ENCODE data around the gene SULF2.

- TF ChIP-seq, protein P1, sequence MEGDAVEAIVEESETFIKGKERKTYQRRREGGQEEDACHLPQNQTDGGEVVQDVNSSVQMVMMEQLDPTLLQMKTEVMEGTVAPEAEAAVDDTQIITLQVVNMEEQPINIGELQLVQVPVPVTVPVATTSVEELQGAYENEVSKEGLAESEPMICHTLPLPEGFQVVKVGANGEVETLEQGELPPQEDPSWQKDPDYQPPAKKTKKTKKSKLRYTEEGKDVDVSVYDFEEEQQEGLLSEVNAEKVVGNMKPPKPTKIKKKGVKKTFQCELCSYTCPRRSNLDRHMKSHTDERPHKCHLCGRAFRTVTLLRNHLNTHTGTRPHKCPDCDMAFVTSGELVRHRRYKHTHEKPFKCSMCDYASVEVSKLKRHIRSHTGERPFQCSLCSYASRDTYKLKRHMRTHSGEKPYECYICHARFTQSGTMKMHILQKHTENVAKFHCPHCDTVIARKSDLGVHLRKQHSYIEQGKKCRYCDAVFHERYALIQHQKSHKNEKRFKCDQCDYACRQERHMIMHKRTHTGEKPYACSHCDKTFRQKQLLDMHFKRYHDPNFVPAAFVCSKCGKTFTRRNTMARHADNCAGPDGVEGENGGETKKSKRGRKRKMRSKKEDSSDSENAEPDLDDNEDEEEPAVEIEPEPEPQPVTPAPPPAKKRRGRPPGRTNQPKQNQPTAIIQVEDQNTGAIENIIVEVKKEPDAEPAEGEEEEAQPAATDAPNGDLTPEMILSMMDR (conservative IDR thresholded peaks at IDR 0.05) = no peak
- no peak for TF ChIP-seq EZH2 (IDR thresholded peaks at IDR 0.05; ENCODE audit: low read depth)
Measured at GRCh38 chr20:47747669-47748031, 37.6 kb downstream of the SULF2 start.

Measured in PC-9 (cell line).